Neural progenitor cell (in vitro differentiated cells): ENCODE results near the gene PIGR. TPM values are rescaled to one million over a fixed set of nuclear protein-coding genes. Genes with fewer than 3 reads are reported as not detected.

Experiments
- DNase-seq: peaks from one replicate; pipeline ENCODE4 v3.0.0-alpha.2; 2016; ENCODE audit warnings: low spot score
- H2AFZ ChIP-seq: fragments of 200-600 bp; sonication (generic); replicated peaks from 2 replicates; pipeline ENCODE4 v1.6.1; 2016; ENCODE audit warnings: antibody characterized with exemption
- H3F3A ChIP-seq: fragments of 200-600 bp; sonication (generic); 2 replicates; pipeline ENCODE4 v1.6.1; 2016; ENCODE audit warnings: antibody characterized with exemption, low read depth
- H3K27ac ChIP-seq: fragments of 200-600 bp; sonication (generic); 2 replicates; pipeline ENCODE4 v1.5.1; 2016; ENCODE audit warnings: mild to moderate bottlenecking
- H3K27me3 ChIP-seq: fragments of 200-600 bp; sonication (generic); 2 replicates; pipeline ENCODE4 v1.6.1; 2016; ENCODE audit warnings: mild to moderate bottlenecking, moderate library complexity
- H3K36me3 ChIP-seq: fragments of 200-600 bp; sonication (generic); 2 replicates; pipeline ENCODE4 v1.5.1; 2016
- H3K4me1 ChIP-seq: fragments of 200-600 bp; sonication (generic); 2 replicates; pipeline ENCODE4 v1.6.1; 2016; ENCODE audit warnings: mixed run types
- H3K4me2 ChIP-seq: fragments of 200-600 bp; sonication (generic); 2 replicates; pipeline ENCODE4 v1.6.1; 2016
- H3K4me3 ChIP-seq: fragments of 200-600 bp; sonication (generic); 2 replicates; pipeline ENCODE4 v1.5.1; 2016
- H3K79me2 ChIP-seq: fragments of 200-600 bp; sonication (generic); 2 replicates; pipeline ENCODE4 v1.6.1; 2016; ENCODE audit warnings: low read depth
- H3K9ac ChIP-seq: fragments of 200-600 bp; sonication (generic); 2 replicates; pipeline ENCODE4 v1.6.1; 2016
- H3K9me3 ChIP-seq: fragments of 200-600 bp; sonication (generic); 2 replicates; pipeline ENCODE4 v1.5.1; 2016; ENCODE audit warnings: low read depth
- H4K20me1 ChIP-seq: fragments of 200-600 bp; sonication (generic); 2 replicates; pipeline ENCODE4 v1.6.1; 2016; ENCODE audit warnings: low read depth
- H3K27ac Mint-ChIP-seq: 3 replicates; pipeline ENCODE4 v1.8.0; 2021; ENCODE audit warnings: mixed read lengths
- H3K27me3 Mint-ChIP-seq: 2 replicates; pipeline ENCODE4 v1.8.0; 2022; ENCODE audit warnings: low read depth, mild to moderate bottlenecking, inconsistent platforms, moderate library complexity, mixed read lengths; ENCODE audit not compliant: insufficient read depth
- H3K36me3 Mint-ChIP-seq: 3 replicates; pipeline ENCODE4 v1.8.0; 2021; ENCODE audit warnings: mixed read lengths
- H3K4me1 Mint-ChIP-seq: 3 replicates; pipeline ENCODE4 v1.8.0; 2021; ENCODE audit warnings: mixed read lengths
- H3K4me3 Mint-ChIP-seq: 3 replicates; pipeline ENCODE4 v1.8.0; 2021; ENCODE audit warnings: mild to moderate bottlenecking, moderate library complexity, mixed read lengths
- H3K9me3 Mint-ChIP-seq: 3 replicates; pipeline ENCODE4 v1.8.0; 2020; ENCODE audit warnings: mixed read lengths
- CTCF ChIP-seq: fragments of 200-600 bp; sonication (generic); IDR thresholded peaks from 2 replicates; pipeline ENCODE4 v1.5.1; 2017; ENCODE audit warnings: antibody characterized with exemption, mild to moderate bottlenecking
- EZH2 ChIP-seq: fragments of 200-600 bp; sonication (generic); IDR thresholded peaks from 2 replicates; pipeline ENCODE4 v1.6.1; 2017; ENCODE audit warnings: antibody characterized with exemption, mild to moderate bottlenecking, moderate library complexity
- EZH2phosphoT487 ChIP-seq: fragments of 200-600 bp; sonication (generic); IDR thresholded peaks from 2 replicates; pipeline ENCODE4 v1.6.1; 2017; ENCODE audit warnings: antibody characterized with exemption
- total RNA-seq: library from RNA; depleted of rRNA; stranded (reverse); fragments of >200 nt; gene quantifications from 2 replicates; pipeline ENCODE4 v1.2.3, GENCODE V29; 2015; ENCODE audit warnings: low replicate concordance

Gene PIGR
- total RNA-seq, 1 donor from 2014 or later = not detected

GRCh38 chr1:206890125-206891060, 55.9 kb downstream of the PIGR start:
- H2AFZ ChIP-seq = no peak overlapping the region
- no peak for TF ChIP-seq EZH2
- no peak for TF ChIP-seq CTCF
- H3K36me3 Mint-ChIP-seq = no peaks in the 10 kb centered on the region
- H3K27me3 Mint-ChIP-seq = peaks cover 2% of the 10 kb centered on the region
- no peak overlapping the region for H3K27ac Mint-ChIP-seq
- no peak overlapping the region for H3K4me3 Mint-ChIP-seq
- no peaks in the 10 kb centered on the region for H3F3A ChIP-seq
- H3K27ac ChIP-seq = no peak overlapping the region
- no peak overlapping the region for H3K4me2 ChIP-seq
- H3K9ac ChIP-seq = no peak overlapping the region
- no peaks in the 10 kb centered on the region for H3K9me3 Mint-ChIP-seq
- no peak for DNase-seq
- no peaks in the 10 kb centered on the region for H3K4me1 ChIP-seq
- no peak overlapping the region for H3K4me3 ChIP-seq
- no peaks in the 10 kb centered on the region for H3K79me2 ChIP-seq
- H3K4me1 Mint-ChIP-seq = no peaks in the 10 kb centered on the region
- H3K9me3 ChIP-seq = no peaks in the 10 kb centered on the region
- no peaks in the 10 kb centered on the region for H3K27me3 ChIP-seq
- no peaks in the 10 kb centered on the region for H3K36me3 ChIP-seq
- no peaks in the 10 kb centered on the region for H4K20me1 ChIP-seq

- DNase-seq = no peak
- H3K27me3 Mint-ChIP-seq = peaks cover 2% of the 10 kb centered on the region
- Histone ChIP-seq H3K9me3 (no peaks in the 10 kb centered on the region), H3K79me2 (no peaks in the 10 kb centered on the region), H3K4me3 (no peak overlapping the region), H3K36me3 (no peaks in the 10 kb centered on the region), H3F3A (no peaks in the 10 kb centered on the region), H4K20me1 (no peaks in the 10 kb centered on the region), H2AFZ (no peak overlapping the region), H3K27me3 (no peaks in the 10 kb centered on the region), H3K4me2 (no peak overlapping the region), H3K4me1 (no peaks in the 10 kb centered on the region), H3K9ac (no peak overlapping the region), H3K27ac (no peak overlapping the region)
- no peaks in the 10 kb centered on the region for H3K36me3 Mint-ChIP-seq
- H3K27ac Mint-ChIP-seq = no peak overlapping the region
- H3K4me3 Mint-ChIP-seq = no peak overlapping the region
- no peak for TF ChIP-seq EZH2
- TF ChIP-seq CTCF = no peak
- no peak for TF ChIP-seq EZH2phosphoT487
- no peaks in the 10 kb centered on the region for H3K9me3 Mint-ChIP-seq
- no peaks in the 10 kb centered on the region for H3K4me1 Mint-ChIP-seq
Observed at GRCh38 chr1:206887701-206888100, 58.6 kb downstream of the PIGR start.

GRCh38 chr1:206886831-206887230, 59.4 kb downstream of the PIGR start:
- H3F3A ChIP-seq = no peaks in the 10 kb centered on the region
- H3K36me3 ChIP-seq = no peaks in the 10 kb centered on the region
- H2AFZ ChIP-seq = no peak overlapping the region
- Mint-ChIP-seq H3K9me3 (no peaks in the 10 kb centered on the region), H3K27me3 (peaks cover 2% of the 10 kb centered on the region), H3K27ac (no peak overlapping the region), H3K36me3 (no peaks in the 10 kb centered on the region), H3K4me1 (no peaks in the 10 kb centered on the region), H3K4me3 (no peak overlapping the region)
- no peak overlapping the region for H3K9ac ChIP-seq
- TF ChIP-seq CTCF (no peak), EZH2 (no peak), EZH2phosphoT487 (no peak)
- no peak overlapping the region for H3K4me3 ChIP-seq
- H3K27ac ChIP-seq = no peak overlapping the region
- H3K4me2 ChIP-seq = no peak overlapping the region
- no peaks in the 10 kb centered on the region for H3K79me2 ChIP-seq
- no peak for DNase-seq
- no peaks in the 10 kb centered on the region for H3K4me1 ChIP-seq
- no peaks in the 10 kb centered on the region for H3K9me3 ChIP-seq
- H4K20me1 ChIP-seq = no peaks in the 10 kb centered on the region
- H3K27me3 ChIP-seq = no peaks in the 10 kb centered on the region
